ENCODE data around the gene SAP25. TPM values are rescaled to one million over a fixed set of nuclear protein-coding genes. Genes with fewer than 3 reads are reported as not detected.

The SAP25 gene
- total and polyA plus RNA-seq, 4 donors: 0.75 to 9.9 (median 4.8) TPM

GRCh38 chr7:100602889-100603725, 29.4 kb upstream of the SAP25 start:
- ATAC-seq (ENCODE audit: low FRiP score): peak; percentile 74
- DNase-seq: peak; percentile 87 to 90

GRCh38 chr7:100600730-100601038, 27.0 kb upstream of the SAP25 start:
- Histone ChIP-seq H3K27ac (ENCODE audit: low read depth in 1 of 2, low read length in 2 of 2) (no peak overlapping the region), H3K4me3 (ENCODE audit: low read length in 2 of 2) (no peak overlapping the region), H3K27me3 (ENCODE audit: control insufficient read depth in 1 of 2, insufficient read depth in 2 of 2, low read length in 1 of 2) (no peaks in the 10 kb centered on the region), H3K4me1 (ENCODE audit: control insufficient read depth in 1 of 2, insufficient read depth in 2 of 2, low read length in 2 of 2) (no peaks in the 10 kb centered on the region), H3K9me3 (ENCODE audit: control insufficient read depth, low read length) (no peaks in the 10 kb centered on the region), H3K36me3 (ENCODE audit: control insufficient read depth in 1 of 2, insufficient read depth in 2 of 2, low read length in 1 of 2) (no peaks in the 10 kb centered on the region)
- ATAC-seq (ENCODE audit: low FRiP score) (no peak), DNase-seq (no peak)
- intact Hi-C loops (cut with DNase I): no loop called here
- WGBS, 2 donors: 73 to 77% methylated on average over 9 of the region's 9 CpGs

More at GRCh38 chr7:100602889-100603725, 29.4 kb upstream of the SAP25 start:
- Histone ChIP-seq H3K27ac (ENCODE audit: low read depth in 1 of 2, low read length in 2 of 2) (peak overlapping the region in 1 of 2 donors; percentile 85), H3K36me3 (ENCODE audit: control insufficient read depth in 1 of 2, insufficient read depth in 2 of 2, low read length in 1 of 2) (no peaks in the 10 kb centered on the region), H3K27me3 (ENCODE audit: control insufficient read depth in 1 of 2, insufficient read depth in 2 of 2, low read length in 1 of 2) (no peaks in the 10 kb centered on the region), H3K4me3 (ENCODE audit: low read length in 2 of 2) (peak overlapping the region in 1 of 2 donors; percentile 51), H3K4me1 (ENCODE audit: control insufficient read depth in 1 of 2, insufficient read depth in 2 of 2, low read length in 2 of 2) (no peaks in the 10 kb centered on the region), H3K9me3 (ENCODE audit: control insufficient read depth, low read length) (no peaks in the 10 kb centered on the region)
- 21 to 23% methylated on average over 21 of the region's 21 CpGs for WGBS, 2 donors
- intact Hi-C loops (cut with DNase I): no loop called here

DNA sequence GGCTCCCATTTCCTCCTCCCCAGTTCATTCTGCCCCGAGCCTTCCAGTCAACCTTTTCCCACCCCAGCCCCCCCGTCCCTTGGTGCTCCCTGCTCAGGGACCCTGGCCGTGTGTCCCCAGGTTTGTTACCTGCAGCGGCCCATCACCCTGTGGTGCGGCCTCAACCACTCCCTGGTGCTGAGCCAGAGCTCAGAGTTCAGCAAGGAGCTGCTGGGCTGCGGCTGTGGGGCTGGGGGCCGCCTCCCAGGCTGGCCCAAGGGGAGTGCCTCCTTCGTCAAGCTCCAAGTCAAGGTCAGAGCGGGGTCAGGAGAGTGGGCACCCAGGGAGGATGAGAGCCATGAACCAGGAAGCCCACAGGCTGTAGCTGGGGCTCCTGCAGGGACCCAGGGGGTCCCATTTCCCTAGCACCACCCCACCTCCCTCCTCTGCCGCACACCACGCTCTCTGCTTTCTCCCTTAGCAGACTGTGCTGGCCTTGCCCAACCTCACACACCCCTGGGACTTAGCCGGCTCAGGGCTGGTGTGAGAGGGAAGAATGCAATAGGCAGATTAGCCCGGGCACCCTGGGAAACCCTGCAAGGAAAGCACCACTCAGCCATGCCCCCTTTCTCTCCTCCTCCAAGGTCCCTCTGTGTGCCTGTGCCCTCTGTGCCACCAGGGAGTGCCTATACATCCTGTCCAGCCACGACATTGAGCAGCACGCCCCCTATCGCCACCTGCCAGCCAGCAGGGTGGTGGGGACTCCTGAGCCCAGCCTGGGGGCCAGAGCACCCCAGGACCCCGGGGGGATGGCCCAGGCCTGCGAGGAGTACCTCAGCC, 26.4 kb upstream of the SAP25 start:
- H3K4me3 ChIP-seq (ENCODE audit: low read length in 2 of 2): no peak overlapping the region
- H3K36me3 ChIP-seq (ENCODE audit: control insufficient read depth in 1 of 2, insufficient read depth in 2 of 2, low read length in 1 of 2): no peaks in the 10 kb centered on the region
- no peak overlapping the region for H3K27ac ChIP-seq (ENCODE audit: low read depth in 1 of 2, low read length in 2 of 2)
- intact Hi-C loops (cut with DNase I): no loop called here
- no peaks in the 10 kb centered on the region for H3K27me3 ChIP-seq (ENCODE audit: control insufficient read depth in 1 of 2, insufficient read depth in 2 of 2, low read length in 1 of 2)
- ATAC-seq (ENCODE audit: low FRiP score) (no peak), DNase-seq (no peak)
- no peaks in the 10 kb centered on the region for H3K4me1 ChIP-seq (ENCODE audit: control insufficient read depth in 1 of 2, insufficient read depth in 2 of 2, low read length in 2 of 2)
- H3K9me3 ChIP-seq (ENCODE audit: control insufficient read depth, low read length): no peaks in the 10 kb centered on the region
- 57 to 58% methylated on average over 18 of the region's 18 CpGs for WGBS, 2 donors

DNA sequence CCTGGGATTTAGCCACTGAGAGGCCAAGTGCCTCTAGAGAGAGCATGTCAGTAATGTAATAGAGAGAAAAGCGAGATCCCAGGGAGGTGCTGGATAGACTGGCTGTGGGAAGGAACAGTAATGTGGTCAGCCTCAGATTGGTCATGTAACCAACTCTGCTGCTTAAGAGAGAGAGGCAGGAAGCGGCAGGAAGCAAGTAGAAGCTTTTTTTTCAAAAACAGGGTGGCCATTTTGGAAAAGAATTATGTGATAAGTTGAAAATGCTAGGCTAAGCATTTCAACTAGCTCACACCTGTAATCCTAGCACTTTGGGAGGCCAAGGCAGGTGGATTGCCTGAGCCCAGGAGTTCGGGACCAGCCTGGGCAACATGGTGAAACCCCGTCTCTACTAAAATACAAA, 24.7 kb upstream of the SAP25 start:
- H3K9me3 ChIP-seq (ENCODE audit: control insufficient read depth, low read length): no peaks in the 10 kb centered on the region
- H3K4me3 ChIP-seq (ENCODE audit: low read length in 2 of 2): no peak overlapping the region
- DNase-seq: no peak
- no peak for ATAC-seq (ENCODE audit: low FRiP score)
- no peaks in the 10 kb centered on the region for H3K36me3 ChIP-seq (ENCODE audit: control insufficient read depth in 1 of 2, insufficient read depth in 2 of 2, low read length in 1 of 2)
- intact Hi-C loops (cut with DNase I): no loop called here
- WGBS, 2 donors: 88 to 90% methylated on average over 4 of the region's 4 CpGs
- H3K27me3 ChIP-seq (ENCODE audit: control insufficient read depth in 1 of 2, insufficient read depth in 2 of 2, low read length in 1 of 2): no peaks in the 10 kb centered on the region
- H3K4me1 ChIP-seq (ENCODE audit: control insufficient read depth in 1 of 2, insufficient read depth in 2 of 2, low read length in 2 of 2): no peaks in the 10 kb centered on the region
- no peak overlapping the region for H3K27ac ChIP-seq (ENCODE audit: low read depth in 1 of 2, low read length in 2 of 2)

DNA sequence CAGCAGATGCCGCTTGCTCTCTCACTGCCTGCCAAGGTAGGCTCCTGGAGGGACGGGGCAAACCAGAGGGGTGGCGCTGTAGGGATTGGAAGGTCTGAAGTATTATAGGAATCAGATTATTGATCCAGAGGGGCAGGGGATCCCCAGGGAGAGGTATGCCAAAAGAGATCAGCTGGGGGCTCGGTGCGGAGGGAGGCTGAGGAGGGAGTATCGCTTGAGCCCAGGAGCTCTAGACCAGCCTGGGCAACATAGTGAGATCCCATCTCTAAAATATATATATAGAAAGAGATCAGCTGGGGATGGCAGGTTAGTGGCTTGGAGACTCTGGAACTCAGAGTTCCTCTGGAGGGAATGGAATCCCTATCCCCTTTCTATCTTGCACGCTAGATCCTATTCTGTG, 21.5 kb upstream of the SAP25 start:
- DNase-seq (no peak), ATAC-seq (ENCODE audit: low FRiP score) (no peak)
- Histone ChIP-seq H3K36me3 (ENCODE audit: control insufficient read depth in 1 of 2, insufficient read depth in 2 of 2, low read length in 1 of 2) (no peaks in the 10 kb centered on the region), H3K4me3 (ENCODE audit: low read length in 2 of 2) (no peak overlapping the region), H3K4me1 (ENCODE audit: control insufficient read depth in 1 of 2, insufficient read depth in 2 of 2, low read length in 2 of 2) (no peaks in the 10 kb centered on the region), H3K27me3 (ENCODE audit: control insufficient read depth in 1 of 2, insufficient read depth in 2 of 2, low read length in 1 of 2) (no peaks in the 10 kb centered on the region), H3K9me3 (ENCODE audit: control insufficient read depth, low read length) (no peaks in the 10 kb centered on the region), H3K27ac (ENCODE audit: low read depth in 1 of 2, low read length in 2 of 2) (no peak overlapping the region)
- 96 to 97% methylated on average over 7 of the region's 7 CpGs for WGBS, 2 donors
- intact Hi-C loops (cut with DNase I): no loop called here

DNA sequence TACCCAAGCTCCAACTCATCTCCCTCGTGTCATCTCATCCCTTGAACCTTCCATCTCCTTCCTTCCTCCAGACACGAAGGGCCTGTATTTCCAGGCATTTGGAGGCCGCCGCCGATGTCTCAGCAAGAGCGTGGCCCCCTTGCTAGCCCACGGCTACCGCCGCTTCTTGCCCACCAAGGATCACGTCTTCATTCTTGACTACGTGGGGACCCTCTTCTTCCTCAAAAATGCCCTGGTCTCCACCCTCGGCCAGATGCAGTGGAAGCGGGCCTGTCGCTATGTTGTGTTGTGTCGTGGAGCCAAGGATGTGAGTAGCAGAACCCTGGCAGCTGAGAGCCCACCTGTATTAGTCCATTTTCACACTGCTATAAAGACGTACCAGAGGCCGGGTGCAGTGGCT, 17.9 kb upstream of the SAP25 start:
- Histone ChIP-seq H3K4me3 (ENCODE audit: low read length in 2 of 2) (no peak overlapping the region), H3K27ac (ENCODE audit: low read depth in 1 of 2, low read length in 2 of 2) (no peak overlapping the region), H3K36me3 (ENCODE audit: control insufficient read depth in 1 of 2, insufficient read depth in 2 of 2, low read length in 1 of 2) (no peaks in the 10 kb centered on the region)

DNA sequence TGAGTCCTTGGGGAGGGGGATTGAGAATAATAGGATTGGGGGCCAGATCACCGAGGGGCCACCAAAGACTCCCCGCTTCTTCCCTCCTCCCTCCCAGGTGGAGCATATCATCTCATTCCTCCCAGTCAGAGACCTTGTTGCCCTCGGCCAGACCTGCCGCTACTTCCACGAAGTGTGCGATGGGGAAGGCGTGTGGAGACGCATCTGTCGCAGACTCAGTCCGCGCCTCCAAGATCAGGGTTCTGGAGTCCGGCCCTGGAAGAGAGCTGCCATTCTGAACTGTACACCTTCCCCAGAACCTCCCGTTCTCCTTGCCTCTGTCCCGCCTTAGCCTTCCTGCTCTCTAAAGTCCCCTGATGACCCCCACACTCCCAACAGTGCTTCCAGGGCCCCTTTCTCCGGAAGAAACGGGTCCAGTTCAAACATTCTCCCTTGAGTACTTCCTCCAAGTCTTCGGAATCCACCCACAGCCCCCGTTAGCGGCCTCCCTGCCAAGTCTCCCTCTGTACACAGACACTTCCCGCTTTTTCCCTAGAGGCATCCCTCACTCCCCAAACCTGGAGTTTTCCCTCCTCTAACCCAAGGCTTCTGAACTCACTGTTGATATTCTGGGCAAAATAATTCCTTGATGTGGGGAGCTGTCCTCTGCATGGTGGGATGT, 16.5 kb upstream of the SAP25 start:
- Histone ChIP-seq H3K4me1 (ENCODE audit: control insufficient read depth in 1 of 2, insufficient read depth in 2 of 2, low read length in 2 of 2) (no peaks in the 10 kb centered on the region), H3K9me3 (ENCODE audit: control insufficient read depth, low read length) (no peaks in the 10 kb centered on the region), H3K27ac (ENCODE audit: low read depth in 1 of 2, low read length in 2 of 2) (no peak overlapping the region), H3K27me3 (ENCODE audit: control insufficient read depth in 1 of 2, insufficient read depth in 2 of 2, low read length in 1 of 2) (no peaks in the 10 kb centered on the region), H3K36me3 (ENCODE audit: control insufficient read depth in 1 of 2, insufficient read depth in 2 of 2, low read length in 1 of 2) (no peaks in the 10 kb centered on the region), H3K4me3 (ENCODE audit: low read length in 2 of 2) (no peak overlapping the region)
- intact Hi-C loops (cut with DNase I): no loop called here
- WGBS, 2 donors: 25 to 37% methylated on average over 20 of the region's 20 CpGs
- ATAC-seq (ENCODE audit: low FRiP score) (no peak), DNase-seq (no peak)

More for the DNA sequence above, 17.9 kb upstream of the SAP25 start:
- ATAC-seq (ENCODE audit: low FRiP score): no peak
- WGBS, 2 donors: 96 to 98% methylated on average over 17 of the region's 17 CpGs
- no peak for DNase-seq
- H3K9me3 ChIP-seq (ENCODE audit: control insufficient read depth, low read length): no peaks in the 10 kb centered on the region
- H3K27me3 ChIP-seq (ENCODE audit: control insufficient read depth in 1 of 2, insufficient read depth in 2 of 2, low read length in 1 of 2): no peaks in the 10 kb centered on the region
- intact Hi-C loops (cut with DNase I): no loop called here
- H3K4me1 ChIP-seq (ENCODE audit: control insufficient read depth in 1 of 2, insufficient read depth in 2 of 2, low read length in 2 of 2): no peaks in the 10 kb centered on the region

DNA sequence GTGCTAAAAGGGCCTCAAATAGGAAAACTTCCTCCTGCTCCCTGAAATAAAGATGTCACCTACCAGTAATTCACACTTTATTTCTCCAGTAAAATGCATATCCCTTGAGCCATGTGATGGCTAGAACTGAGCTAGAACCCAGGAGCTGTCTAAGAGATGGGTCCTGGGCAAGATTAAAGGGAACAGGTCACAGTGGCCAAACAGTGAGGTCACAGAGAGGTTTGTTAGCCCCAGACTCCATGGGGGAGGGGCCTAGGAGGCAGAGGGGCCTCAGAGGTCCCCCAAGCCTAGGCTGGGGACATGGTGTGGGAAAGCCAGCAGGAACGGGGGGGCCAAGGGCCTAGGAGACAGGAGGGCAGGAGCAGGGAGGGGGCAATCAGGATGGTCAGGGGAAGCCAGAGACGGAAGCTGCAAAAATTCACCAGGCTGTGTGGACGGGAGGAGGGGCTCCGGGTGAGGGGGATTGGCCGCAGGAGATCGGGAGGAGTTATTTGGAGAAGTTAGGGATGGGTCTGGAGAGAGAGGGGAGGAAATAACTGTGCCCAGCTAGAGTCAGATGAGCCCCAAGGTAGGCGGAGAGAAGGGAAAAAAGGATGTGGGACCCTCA, 15.7 kb upstream of the SAP25 start:
- Histone ChIP-seq H3K4me3 (ENCODE audit: low read length in 2 of 2) (no peak overlapping the region), H3K36me3 (ENCODE audit: control insufficient read depth in 1 of 2, insufficient read depth in 2 of 2, low read length in 1 of 2) (no peaks in the 10 kb centered on the region), H3K27me3 (ENCODE audit: control insufficient read depth in 1 of 2, insufficient read depth in 2 of 2, low read length in 1 of 2) (no peaks in the 10 kb centered on the region), H3K9me3 (ENCODE audit: control insufficient read depth, low read length) (no peaks in the 10 kb centered on the region), H3K4me1 (ENCODE audit: control insufficient read depth in 1 of 2, insufficient read depth in 2 of 2, low read length in 2 of 2) (no peaks in the 10 kb centered on the region), H3K27ac (ENCODE audit: low read depth in 1 of 2, low read length in 2 of 2) (no peak overlapping the region)
- ATAC-seq (ENCODE audit: low FRiP score) (no peak), DNase-seq (no peak)
- intact Hi-C loops (cut with DNase I): loop anchor here (5.0 kb wide), 2 partner anchors 88 to 98 kb away; no protein-coding TSS in a partner anchor
- 61 to 73% methylated on average over 7 of the region's 7 CpGs for WGBS, 2 donors

Measured in aorta (tissue), 5 donors.